GM12872 (cell line): ENCODE measurements around the gene TAS2R40.

Source experiments
- TF ChIP-seq, protein P1 (sequence below): IDR thresholded peaks from 3 replicates; pipeline ENCODE4 v1.5.1; 2011; ENCODE audit warnings: low read depth, mild to moderate bottlenecking, low read length, moderate library complexity; ENCODE audit not compliant: insufficient read depth

Gene TAS2R40

DNA sequence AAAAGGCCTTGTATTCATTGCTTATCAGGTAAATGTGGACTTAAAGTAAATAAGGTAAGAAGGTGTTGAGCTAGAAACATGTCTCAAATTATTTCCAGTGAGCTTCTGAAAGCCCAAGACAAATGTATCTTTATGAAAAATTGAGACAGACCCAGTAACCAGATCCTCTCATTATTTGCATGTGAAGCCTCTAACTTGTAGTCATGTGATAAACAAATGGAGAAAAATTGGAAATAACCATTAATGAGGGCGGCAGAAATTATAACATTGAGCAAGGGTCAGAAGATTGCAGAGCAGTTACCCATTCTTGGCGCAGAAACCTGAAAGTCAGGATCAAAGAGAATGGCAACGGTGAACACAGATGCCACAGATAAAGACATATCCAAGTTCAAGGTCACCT is at the start of gene TAS2R40:
Gene TAS2R40, plus strand, starts transcription at position 301 of the 400 bp plus-strand sequence. Its CDS starts 42 bp downstream, at position 343.
- TF ChIP-seq, protein P1, sequence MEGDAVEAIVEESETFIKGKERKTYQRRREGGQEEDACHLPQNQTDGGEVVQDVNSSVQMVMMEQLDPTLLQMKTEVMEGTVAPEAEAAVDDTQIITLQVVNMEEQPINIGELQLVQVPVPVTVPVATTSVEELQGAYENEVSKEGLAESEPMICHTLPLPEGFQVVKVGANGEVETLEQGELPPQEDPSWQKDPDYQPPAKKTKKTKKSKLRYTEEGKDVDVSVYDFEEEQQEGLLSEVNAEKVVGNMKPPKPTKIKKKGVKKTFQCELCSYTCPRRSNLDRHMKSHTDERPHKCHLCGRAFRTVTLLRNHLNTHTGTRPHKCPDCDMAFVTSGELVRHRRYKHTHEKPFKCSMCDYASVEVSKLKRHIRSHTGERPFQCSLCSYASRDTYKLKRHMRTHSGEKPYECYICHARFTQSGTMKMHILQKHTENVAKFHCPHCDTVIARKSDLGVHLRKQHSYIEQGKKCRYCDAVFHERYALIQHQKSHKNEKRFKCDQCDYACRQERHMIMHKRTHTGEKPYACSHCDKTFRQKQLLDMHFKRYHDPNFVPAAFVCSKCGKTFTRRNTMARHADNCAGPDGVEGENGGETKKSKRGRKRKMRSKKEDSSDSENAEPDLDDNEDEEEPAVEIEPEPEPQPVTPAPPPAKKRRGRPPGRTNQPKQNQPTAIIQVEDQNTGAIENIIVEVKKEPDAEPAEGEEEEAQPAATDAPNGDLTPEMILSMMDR: no peak

DNA sequence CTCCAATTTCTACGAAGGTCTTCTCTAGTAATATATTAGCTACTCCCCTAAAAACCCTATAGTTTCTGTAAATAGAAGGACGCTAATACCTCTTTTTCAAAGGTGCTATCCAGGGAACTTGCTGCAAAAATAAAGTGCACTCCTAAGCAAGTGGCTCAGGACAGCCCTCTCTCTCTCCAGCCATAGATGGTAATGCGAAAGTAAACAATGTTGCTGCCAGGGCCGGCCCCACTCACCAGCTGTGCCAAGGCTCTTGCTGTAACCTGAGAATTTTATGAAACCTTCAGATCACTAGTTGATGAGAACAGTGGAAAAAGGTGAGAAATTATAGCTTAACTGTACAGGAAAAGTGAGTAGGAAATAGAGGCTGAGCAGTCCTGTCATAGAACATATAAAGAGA is 49.5 kb upstream of the TAS2R40 start:
- TF ChIP-seq, protein P1: no peak

DNA sequence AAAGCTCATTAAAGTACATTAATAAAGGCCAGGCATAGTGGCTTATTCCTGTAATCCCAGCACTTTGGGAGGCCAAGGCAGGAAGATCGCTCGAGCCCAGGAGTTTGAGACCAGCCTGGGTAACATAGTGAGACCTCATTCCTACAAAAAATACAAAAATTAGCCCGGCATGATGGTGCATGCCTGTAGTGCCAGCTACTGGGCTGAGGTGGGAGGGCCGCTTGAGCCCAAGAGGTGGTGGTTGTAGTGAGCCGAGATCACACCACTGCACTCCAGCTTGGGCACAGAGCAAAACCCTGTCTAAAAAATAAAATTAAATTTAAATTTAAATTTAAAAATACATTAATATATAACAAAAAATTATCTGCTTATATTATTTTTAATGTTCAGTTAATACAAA is 45.7 kb upstream of the TAS2R40 start:
- TF ChIP-seq, protein P1: no peak

DNA sequence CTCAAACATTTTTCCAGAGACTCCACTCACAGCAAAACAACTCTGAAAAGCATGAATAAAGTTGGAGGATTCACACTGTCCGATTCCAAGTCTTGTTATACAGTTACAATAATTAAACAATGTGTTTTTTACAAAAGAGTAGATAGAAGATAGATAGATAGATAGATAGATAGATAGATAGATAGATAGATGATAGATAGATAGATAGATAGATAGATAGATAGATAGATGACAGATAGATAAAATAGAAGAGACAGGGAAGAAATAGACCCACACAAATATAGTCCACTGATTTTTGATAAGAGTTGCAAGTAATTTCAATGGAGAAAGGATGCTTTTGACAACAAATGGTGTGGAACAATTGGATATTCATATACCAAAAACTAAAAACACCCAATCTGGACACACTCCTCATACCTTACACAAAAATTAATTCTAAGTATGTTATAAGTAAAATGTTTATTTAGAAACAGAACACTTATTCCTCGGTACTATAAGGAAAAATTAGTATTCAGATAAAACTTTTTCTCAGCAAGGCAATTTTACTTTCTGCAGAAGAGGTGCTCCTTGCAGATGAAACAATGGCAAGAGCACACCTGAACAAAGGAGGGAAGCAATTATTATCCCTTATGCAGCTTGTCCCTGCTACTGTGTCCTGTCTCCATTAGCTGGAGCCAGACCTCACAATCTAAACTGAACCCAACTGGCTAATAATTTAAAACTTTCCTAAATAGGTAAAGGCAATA is 44.3 kb upstream of the TAS2R40 start:
- TF ChIP-seq, protein P1: no peak

DNA sequence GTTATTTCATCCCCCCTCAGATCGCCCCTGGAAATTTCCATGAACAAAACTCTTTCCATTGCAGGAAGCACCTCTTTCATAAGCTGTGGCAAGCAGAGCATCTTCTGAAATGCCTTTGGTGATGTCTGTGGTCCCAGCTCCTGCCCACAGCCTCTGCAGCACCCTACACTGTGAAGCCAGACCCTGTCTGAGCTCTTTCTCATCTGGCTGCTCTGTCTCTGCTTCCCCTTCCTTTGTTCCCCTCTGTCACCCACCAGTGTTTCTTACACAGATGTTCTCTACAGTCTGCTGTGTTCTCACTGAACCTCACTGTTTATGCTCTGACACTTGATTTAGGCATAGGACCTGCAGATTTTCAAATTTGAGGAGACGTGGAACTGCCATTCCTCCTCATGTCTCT is 40.5 kb upstream of the TAS2R40 start:
- TF ChIP-seq, protein P1: no peak

DNA sequence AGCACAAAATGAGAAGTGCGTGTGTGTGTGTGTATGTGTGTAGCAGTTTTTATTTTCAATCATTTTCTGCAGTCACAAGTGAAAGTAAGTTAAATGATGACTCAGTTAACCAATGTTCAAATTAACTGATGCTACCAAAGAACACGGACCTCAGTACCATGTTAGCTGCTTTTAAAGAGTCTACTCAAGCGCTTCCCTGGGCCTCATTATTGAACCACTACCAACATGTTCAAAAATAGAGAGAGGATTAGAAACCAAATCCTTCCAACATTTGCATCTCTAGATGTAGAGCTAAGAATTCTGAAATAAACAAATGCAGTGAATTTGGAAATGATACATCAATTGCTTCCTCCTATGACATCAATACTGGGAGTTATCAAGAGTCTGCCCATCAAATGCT is 38.8 kb upstream of the TAS2R40 start, which contains the start of gene TAS2R39:
Gene TAS2R39, plus strand, starts transcription at position 396 of the 400 bp plus-strand sequence. Its CDS starts 0 bp downstream, at position 396.
- TF ChIP-seq, protein P1: no peak

DNA sequence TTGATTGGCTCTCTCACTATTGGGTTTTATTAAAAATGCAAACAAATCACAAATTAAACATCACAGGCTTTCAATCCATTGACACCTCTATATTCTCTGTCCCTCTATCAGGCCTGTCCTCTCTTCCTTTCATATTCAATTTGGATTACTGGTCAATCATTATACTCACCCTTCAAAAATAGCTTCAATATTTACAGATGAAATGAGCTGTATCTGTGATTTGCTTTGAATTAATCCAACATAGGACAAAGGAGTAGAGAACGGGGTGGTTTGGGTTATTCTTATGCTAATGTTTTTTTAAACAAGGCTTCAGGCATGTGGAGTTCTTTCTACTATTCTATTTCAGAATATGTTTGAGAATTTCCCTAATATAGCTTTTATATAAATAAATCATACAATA is 36.3 kb upstream of the TAS2R40 start:
- TF ChIP-seq, protein P1: no peak
